KMS-11 (cell line): ENCODE measurements around the gene GLP2R.

Experiments used
- H2AFZ ChIP-seq: fragments of 200-600 bp; sonication (generic); 2 replicates; pipeline ENCODE4 v1.6.1; 2016; ENCODE audit warnings: antibody characterized with exemption, mixed run types, low read depth
- H3K27ac ChIP-seq: fragments of 200-600 bp; sonication (generic); 2 replicates; pipeline ENCODE4 v1.6.1; 2016; ENCODE audit warnings: mild to moderate bottlenecking, mixed run types
- H3K27me3 ChIP-seq: fragments of 200-600 bp; sonication (generic); 2 replicates; pipeline ENCODE4 v1.6.1; 2017; ENCODE audit warnings: mild to moderate bottlenecking, low read depth, mixed run types, moderate library complexity; ENCODE audit not compliant: insufficient read depth
- H3K36me3 ChIP-seq: fragments of 200-600 bp; sonication (generic); 2 replicates; pipeline ENCODE4 v1.6.1; 2017; ENCODE audit warnings: mild to moderate bottlenecking, mixed run types; ENCODE audit not compliant: insufficient read depth
- H3K4me1 ChIP-seq: fragments of 200-600 bp; sonication (generic); 2 replicates; pipeline ENCODE4 v1.6.1; 2016; ENCODE audit warnings: mild to moderate bottlenecking, low read depth, mixed run types; ENCODE audit not compliant: poor library complexity, severe bottlenecking
- H3K4me2 ChIP-seq: fragments of 200-600 bp; sonication (generic); 2 replicates; pipeline ENCODE4 v1.7.0; 2016; ENCODE audit warnings: mild to moderate bottlenecking, mixed run types
- H3K4me3 ChIP-seq: fragments of 200-600 bp; sonication (generic); IDR thresholded peaks from 2 replicates; pipeline ENCODE4 v1.6.1; 2017; ENCODE audit warnings: low read depth, low read length, mixed read lengths; ENCODE audit not compliant: insufficient read depth
- H3K79me2 ChIP-seq: fragments of 200-600 bp; sonication (generic); 2 replicates; pipeline ENCODE4 v1.6.1; 2016; ENCODE audit warnings: low read depth, mixed run types; ENCODE audit not compliant: insufficient read depth
- H3K9ac ChIP-seq: fragments of 200-600 bp; sonication (generic); 2 replicates; pipeline ENCODE4 v1.6.1; 2016; ENCODE audit warnings: mild to moderate bottlenecking, mixed run types
- H4K20me1 ChIP-seq: fragments of 200-600 bp; sonication (generic); 2 replicates; pipeline ENCODE4 v1.6.1; 2016; ENCODE audit warnings: mild to moderate bottlenecking, mixed run types; ENCODE audit not compliant: insufficient read depth
- CTCF ChIP-seq: fragments of 200-600 bp; sonication (generic); conservative IDR thresholded peaks from 2 replicates; pipeline ENCODE4 v1.6.1; 2017; ENCODE audit warnings: low read depth, mild to moderate bottlenecking, antibody characterized with exemption, low read length, moderate library complexity, mixed read lengths

Gene GLP2R

GRCh38 chr17:9839433-9839832 lies 13.7 kb downstream of the GLP2R start:
- Histone ChIP-seq H3K9ac (no peak overlapping the region), H3K79me2 (no peaks in the 10 kb centered on the region), H3K4me1 (no peaks in the 10 kb centered on the region), H2AFZ (no peak overlapping the region), H3K36me3 (no peaks in the 10 kb centered on the region), H3K27me3 (no peaks in the 10 kb centered on the region), H3K27ac (no peak overlapping the region), H3K4me3 (no peak overlapping the region), H3K4me2 (no peak overlapping the region), H4K20me1 (no peaks in the 10 kb centered on the region)
- no peak for TF ChIP-seq CTCF

GRCh38 chr17:9842057-9842758 lies 16.5 kb downstream of the GLP2R start:
- no peak for TF ChIP-seq CTCF
- Histone ChIP-seq H2AFZ (no peak overlapping the region), H3K4me2 (no peak overlapping the region), H4K20me1 (no peaks in the 10 kb centered on the region), H3K27ac (no peak overlapping the region), H3K4me3 (no peak overlapping the region), H3K79me2 (no peaks in the 10 kb centered on the region), H3K4me1 (no peaks in the 10 kb centered on the region), H3K9ac (no peak overlapping the region), H3K36me3 (no peaks in the 10 kb centered on the region), H3K27me3 (no peaks in the 10 kb centered on the region)

GRCh38 chr17:9843152-9844010 lies 17.7 kb downstream of the GLP2R start:
- Histone ChIP-seq H3K4me2 (no peak overlapping the region), H3K9ac (no peak overlapping the region), H3K27ac (no peak overlapping the region), H3K27me3 (no peaks in the 10 kb centered on the region), H3K4me3 (no peak overlapping the region), H3K36me3 (no peaks in the 10 kb centered on the region), H3K79me2 (no peaks in the 10 kb centered on the region), H3K4me1 (no peaks in the 10 kb centered on the region), H4K20me1 (no peaks in the 10 kb centered on the region), H2AFZ (no peak overlapping the region)
- TF ChIP-seq CTCF: no peak

GRCh38 chr17:9844153-9844552 lies 18.4 kb downstream of the GLP2R start:
- no peak overlapping the region for H3K4me2 ChIP-seq
- H3K27ac ChIP-seq: no peak overlapping the region
- H4K20me1 ChIP-seq: no peaks in the 10 kb centered on the region
- H3K4me3 ChIP-seq: no peak overlapping the region
- no peaks in the 10 kb centered on the region for H3K4me1 ChIP-seq
- H3K9ac ChIP-seq: no peak overlapping the region
- H3K36me3 ChIP-seq: no peaks in the 10 kb centered on the region
- no peaks in the 10 kb centered on the region for H3K27me3 ChIP-seq
- TF ChIP-seq CTCF: no peak
- H3K79me2 ChIP-seq: no peaks in the 10 kb centered on the region
- no peak overlapping the region for H2AFZ ChIP-seq
